ENCODE results near the gene SKAP2.

- TF ChIP-seq CBX8 (IDR thresholded peaks at IDR 0.05) (no peak), RAD21 (conservative IDR thresholded peaks at IDR 0.05 in 1 of 2, IDR thresholded peaks at IDR 0.05 in 1 of 2) (no peak), CEBPB (IDR thresholded peaks at IDR 0.05) (no peak)
These were observed 33.5 kb upstream of the SKAP2 start for GRCh38 chr7:26897928-26898327.

All from A549 (cell line).